ENCODE data around the gene CLTA.

CLTA gene

DNA sequence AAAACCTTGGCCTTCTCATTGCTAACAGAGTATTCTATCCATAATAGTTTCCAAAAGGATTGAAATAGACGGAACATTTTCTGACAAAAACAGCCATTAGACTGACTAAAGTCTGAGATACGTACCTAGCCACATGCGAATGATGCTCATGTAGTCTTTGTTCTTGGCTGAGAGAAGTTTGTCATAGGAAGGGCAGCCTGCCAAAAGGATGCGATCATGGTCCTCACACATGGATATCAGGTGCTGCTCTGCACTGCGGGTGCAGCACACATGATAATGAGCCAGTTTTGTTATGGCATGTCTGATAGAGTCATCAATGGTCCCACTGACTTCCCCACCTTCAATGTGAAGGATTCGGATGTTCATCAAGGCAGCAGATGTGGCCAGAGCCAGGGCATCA lies 55.2 kb downstream of the CLTA start:
- no peak for DNase-seq (ENCODE audit: low spot score)

DNA sequence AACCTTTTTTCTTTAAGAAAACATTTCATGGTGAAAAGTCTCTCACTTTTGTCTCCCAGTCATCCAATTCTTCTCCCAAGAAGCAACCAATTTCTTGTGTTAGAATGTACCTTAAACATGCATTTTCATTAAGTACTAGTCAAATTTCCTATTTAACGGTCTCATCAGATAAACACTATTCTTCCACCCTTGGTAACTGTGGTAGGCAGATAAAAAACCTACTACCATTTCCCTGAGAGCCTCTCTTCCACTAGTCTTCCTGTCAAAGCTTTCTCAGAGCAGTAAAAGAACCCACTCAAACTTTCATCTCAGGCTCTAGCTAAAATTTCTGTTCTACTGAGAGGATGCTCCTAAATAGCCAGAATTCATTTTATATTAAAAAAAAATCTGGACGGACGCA lies 56.6 kb downstream of the CLTA start:
- no peak for DNase-seq (ENCODE audit: low spot score)

DNA sequence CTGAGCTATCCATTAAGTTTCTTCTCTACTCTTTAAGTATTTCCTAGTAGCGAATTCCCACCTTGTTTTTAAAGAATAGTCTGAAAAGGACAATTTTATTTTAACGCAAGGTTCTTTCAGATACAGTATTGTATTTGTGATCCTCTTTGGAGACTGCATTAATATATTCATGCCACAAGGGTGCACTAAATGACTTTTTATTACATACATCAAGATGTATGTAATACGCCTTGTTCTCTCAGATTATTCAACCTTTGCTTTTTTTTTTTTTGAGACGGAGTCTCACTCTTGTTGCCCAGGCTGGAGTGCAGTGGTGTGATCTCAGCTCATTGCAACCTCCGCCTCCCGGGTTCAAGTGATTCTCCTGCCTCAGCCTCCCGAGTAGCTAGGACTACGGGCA lies 57.3 kb downstream of the CLTA start:
- DNase-seq (ENCODE audit: low spot score) = peak; percentile 78

DNA sequence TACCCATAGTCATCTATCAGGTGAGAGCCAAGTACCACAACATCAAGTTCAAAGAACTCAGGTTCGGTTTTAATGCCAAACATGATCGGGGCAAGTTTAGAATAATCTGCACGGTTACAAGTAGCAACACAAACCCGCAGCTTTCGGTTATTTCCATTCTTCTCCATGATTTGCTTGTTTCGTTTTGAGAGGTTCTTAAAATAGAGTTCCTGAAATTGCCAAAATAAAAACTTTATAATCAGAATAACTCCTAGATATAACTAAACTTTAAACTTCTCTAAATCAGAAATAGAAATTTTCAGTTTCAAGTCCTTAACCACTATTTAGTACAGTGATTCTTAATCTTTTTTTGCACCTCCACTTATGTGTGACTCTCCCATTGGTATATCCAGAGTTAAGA lies 58.5 kb downstream of the CLTA start:
- DNase-seq (ENCODE audit: low spot score) = no peak

DNA sequence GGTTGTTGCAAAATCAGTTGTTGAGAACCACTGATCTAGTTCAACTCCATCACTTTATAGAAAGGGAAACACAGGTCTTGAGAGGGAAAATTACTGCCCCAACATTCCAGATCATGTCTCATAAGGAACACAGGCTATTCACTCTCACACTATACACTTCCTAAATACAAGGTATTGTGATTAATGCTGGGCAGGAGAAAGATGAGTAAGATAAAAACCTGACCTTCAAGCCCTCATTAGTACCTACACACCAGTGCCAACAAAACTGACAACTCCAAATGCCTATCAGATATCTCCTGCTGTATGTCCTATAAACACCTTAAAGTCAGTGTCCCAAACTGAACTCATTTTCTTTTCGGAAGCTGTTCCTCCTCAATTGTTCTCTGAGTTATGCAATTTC lies 59.4 kb downstream of the CLTA start:
- no peak for DNase-seq (ENCODE audit: low spot score)

DNA sequence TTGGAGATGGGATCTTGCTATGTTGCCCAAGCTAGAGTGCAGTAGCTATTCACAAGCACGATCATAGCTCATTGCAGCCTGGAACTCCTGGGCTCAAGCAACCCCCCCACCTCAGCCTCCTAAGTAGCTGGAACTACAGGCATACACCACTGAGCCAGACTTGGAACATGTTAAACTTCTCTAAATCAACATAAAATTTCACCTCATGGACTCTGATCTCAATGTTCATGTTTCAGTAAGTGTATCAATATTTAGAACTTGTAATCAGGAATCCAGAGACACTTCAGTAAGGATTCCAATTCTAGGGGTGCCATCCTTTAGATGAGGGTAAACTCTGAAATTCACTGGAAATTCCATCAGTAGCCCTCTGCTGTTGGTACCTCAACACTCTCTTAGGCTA lies 60.7 kb downstream of the CLTA start:
- no peak for DNase-seq (ENCODE audit: low spot score)

DNA sequence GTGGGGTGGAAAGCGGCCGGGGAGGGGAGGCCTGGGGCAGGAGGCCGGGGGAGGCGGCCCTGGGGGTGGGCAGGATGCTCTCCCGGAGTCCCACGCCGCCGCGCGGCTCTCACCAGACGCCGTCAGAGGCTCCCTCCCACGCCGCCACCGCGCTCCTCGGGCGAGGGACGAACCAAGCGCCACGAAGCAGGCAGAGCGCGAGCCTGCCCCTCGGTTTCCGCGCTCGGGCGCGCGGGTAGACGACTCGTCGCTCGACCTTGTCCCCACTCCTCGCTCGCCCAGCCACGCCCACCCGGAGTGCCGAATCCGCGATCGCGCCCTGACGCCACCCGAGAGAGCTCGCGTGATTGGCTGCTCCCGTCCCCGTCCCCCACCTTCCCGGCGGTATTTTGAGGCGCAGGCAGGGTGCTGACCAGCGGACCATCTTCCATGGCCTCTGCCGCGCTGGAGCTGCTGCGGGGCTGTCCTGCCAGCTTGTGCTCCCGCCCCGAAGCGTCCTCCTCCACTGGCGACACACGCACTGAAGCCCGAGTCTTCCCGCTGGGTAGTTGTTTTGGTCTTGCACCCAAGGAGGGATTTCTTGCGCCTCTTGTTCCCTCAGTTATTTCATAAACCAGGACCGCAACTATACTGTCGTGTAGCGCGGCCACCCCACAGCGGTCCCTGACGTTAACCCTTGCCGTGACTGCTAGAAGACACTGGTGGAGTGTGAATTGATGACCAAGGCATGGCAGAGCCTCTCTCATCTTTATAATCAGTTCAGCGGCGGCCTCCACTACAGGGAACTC lies 67.7 kb downstream of the CLTA start, which contains the start of gene GNE:
TSS of gene GNE (minus strand) at position 241 of the 788 bp plus-strand sequence. CDS start 9,093 bp downstream, outside the sequence.
- peak; percentile 89 for DNase-seq (ENCODE audit: low spot score)

DNA sequence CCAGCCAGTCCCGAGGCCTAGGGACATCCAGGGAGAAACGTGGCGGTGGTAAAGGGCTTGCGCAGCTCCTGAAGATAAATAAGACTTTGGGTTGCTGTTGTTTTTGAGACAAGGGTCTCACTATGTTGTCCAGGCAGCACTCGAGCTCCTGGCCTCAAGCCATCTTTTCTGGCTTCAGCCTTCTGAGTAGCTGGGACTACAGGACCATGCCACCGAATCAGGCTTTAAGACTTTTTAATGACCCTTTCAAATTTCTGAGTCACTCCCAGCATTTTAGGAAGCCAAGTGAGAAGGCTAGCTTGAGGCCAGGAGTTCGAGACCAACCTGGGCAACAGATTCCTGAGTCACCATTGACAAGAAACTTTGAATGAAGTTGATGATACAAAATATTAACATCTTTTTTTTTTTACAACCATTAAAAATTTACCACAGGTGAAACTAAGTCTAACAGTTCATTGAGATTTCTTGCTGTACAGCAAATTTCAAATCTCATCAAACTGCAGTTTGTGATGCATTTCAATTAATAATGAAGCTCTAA lies 68.3 kb downstream of the CLTA start:
- no peak for DNase-seq (ENCODE audit: low spot score)
